Stimulated activated CD4-positive, alpha-beta T cell treated with anti-CD3 and anti-CD28 coated beads, Interleukin-12 subunit alpha, Interleukin-12 subunit beta, amount 100 ng/mL, for 4 hours (primary cell): ENCODE results near the gene ERP44.
"Not testable (repeated sequence)": the region's sequence is repeated elsewhere in the genome, so short reads cannot be mapped to it uniquely, and the experiment has no call there.

Source experiments
- DNase-seq: peaks from one replicate; pipeline ENCODE4 v3.0.0-alpha.2; 2020

Gene ERP44

GRCh38 chr9:100099722-100100042 is 882 bp upstream of the ERP44 start:
- DNase-seq, result peak; percentile 5

GRCh38 chr9:100098046-100098886 is 534 bp downstream of the ERP44 start:
- DNase-seq, result peak; percentile 20

- DNase-seq, result no peak
These were observed 2.4 kb downstream of the ERP44 start for GRCh38 chr9:100096378-100096916.

GRCh38 chr9:100094411-100094810 is 4.4 kb downstream of the ERP44 start:
- DNase-seq, result not testable (repeated sequence)

- DNase-seq, result no peak
These were observed 6.7 kb downstream of the ERP44 start for GRCh38 chr9:100092066-100092465.

GRCh38 chr9:100091650-100092049 is 7.2 kb downstream of the ERP44 start:
- no peak for DNase-seq

GRCh38 chr9:100090880-100091279 is 7.9 kb downstream of the ERP44 start:
- no peak for DNase-seq

- DNase-seq, result no peak
These were observed 10.6 kb downstream of the ERP44 start for GRCh38 chr9:100088202-100088601.

- DNase-seq, result no peak
These were observed 11.6 kb downstream of the ERP44 start for GRCh38 chr9:100087218-100087617.

GRCh38 chr9:100086097-100086635 is 12.6 kb downstream of the ERP44 start:
- DNase-seq, result no peak

GRCh38 chr9:100084734-100085133 is 14.1 kb downstream of the ERP44 start:
- DNase-seq, result no peak

GRCh38 chr9:100084128-100084453 is 14.7 kb downstream of the ERP44 start:
- DNase-seq, result no peak

GRCh38 chr9:100083448-100084127 is 15.2 kb downstream of the ERP44 start:
- DNase-seq, result no peak

- no peak for DNase-seq
These were observed 16.0 kb downstream of the ERP44 start for GRCh38 chr9:100082782-100083181.

- DNase-seq, result not testable (repeated sequence)
These were observed 22.5 kb downstream of the ERP44 start for GRCh38 chr9:100076256-100076655.

GRCh38 chr9:100074989-100075388 is 23.8 kb downstream of the ERP44 start:
- DNase-seq, result no peak

- DNase-seq, result no peak
These were observed 24.7 kb downstream of the ERP44 start for GRCh38 chr9:100074093-100074492.

GRCh38 chr9:100072805-100073204 is 26.0 kb downstream of the ERP44 start:
- no peak for DNase-seq

- DNase-seq, result no peak
These were observed 27.5 kb downstream of the ERP44 start for GRCh38 chr9:100071271-100071670.

- DNase-seq, result no peak
These were observed 28.4 kb downstream of the ERP44 start for GRCh38 chr9:100070104-100071041.

GRCh38 chr9:100069068-100069467 is 29.7 kb downstream of the ERP44 start:
- DNase-seq, result not testable (repeated sequence)

GRCh38 chr9:100067990-100068389 is 30.8 kb downstream of the ERP44 start:
- DNase-seq, result not testable (repeated sequence)

GRCh38 chr9:100066539-100066938 is 32.3 kb downstream of the ERP44 start:
- no peak for DNase-seq
